Measurements from ENCODE around the gene BANK1. TPM values are rescaled to one million over a fixed set of nuclear protein-coding genes. Genes with fewer than 3 reads are reported as not detected.

BANK1 gene
- total RNA-seq, 3 donors from 2014 or later (not counting 1 experiment from before 2014, with no cell fraction given): 2.1 to 3.0 (median 2.4) TPM

GRCh38 chr4:101993002-101993841 is 202.7 kb downstream of the BANK1 start:
- Histone ChIP-seq H3K4me1 (ENCODE audit: control insufficient read depth, insufficient read depth, low read length) (no peaks in the 10 kb centered on the region), H3K9me3 (ENCODE audit: control insufficient read depth, insufficient read depth, low read length) (no peaks in the 10 kb centered on the region), H3K36me3 (ENCODE audit: control insufficient read depth, insufficient read depth, low read length) (no peaks in the 10 kb centered on the region), H3K4me3 (ENCODE audit: low read length) (no peak overlapping the region), H3K27me3 (ENCODE audit: control insufficient read depth, insufficient read depth, low read length) (no peaks in the 10 kb centered on the region), H3K27ac (ENCODE audit: low read length) (no peak overlapping the region)
- peaks cover 0 to 2% of the 10 kb centered on the region in 2 donors for H3K9me3 Mint-ChIP-seq
- TF ChIP-seq CTCF (IDR thresholded peaks at IDR 0.05): no peak
- no peak for ATAC-seq
- DNase-seq: no peak
- no peaks in the 10 kb centered on the region for H3K4me1 Mint-ChIP-seq
- intact Hi-C loops (cut with micrococcal nuclease): no loop called here
- WGBS (ENCODE audit: insufficient coverage): 66% methylated on average over 4 of the region's 5 CpGs
- no peaks in the 10 kb centered on the region for H3K27me3 Mint-ChIP-seq (ENCODE audit: low read depth in 2 of 2)
- H3K4me3 Mint-ChIP-seq: no peak overlapping the region
- H3K27ac Mint-ChIP-seq: no peak overlapping the region
- H3K36me3 Mint-ChIP-seq: no peaks in the 10 kb centered on the region

- H3K36me3 Mint-ChIP-seq: no peaks in the 10 kb centered on the region
- peaks cover 0 to 2% of the 10 kb centered on the region in 2 donors for H3K9me3 Mint-ChIP-seq
- H3K27ac Mint-ChIP-seq: no peak overlapping the region
- WGBS (ENCODE audit: insufficient coverage): 100% methylated on average over 2 of the region's 4 CpGs
- H3K27me3 ChIP-seq (ENCODE audit: control insufficient read depth, insufficient read depth, low read length): no peaks in the 10 kb centered on the region
- TF ChIP-seq CTCF (IDR thresholded peaks at IDR 0.05): no peak
- ATAC-seq: no peak
- H3K36me3 ChIP-seq (ENCODE audit: control insufficient read depth, insufficient read depth, low read length): no peaks in the 10 kb centered on the region
- H3K27me3 Mint-ChIP-seq (ENCODE audit: low read depth in 2 of 2): no peaks in the 10 kb centered on the region
- H3K4me1 ChIP-seq (ENCODE audit: control insufficient read depth, insufficient read depth, low read length): no peaks in the 10 kb centered on the region
- DNase-seq: no peak
- no peaks in the 10 kb centered on the region for H3K9me3 ChIP-seq (ENCODE audit: control insufficient read depth, insufficient read depth, low read length)
- H3K4me3 Mint-ChIP-seq: no peak overlapping the region
- intact Hi-C loops (cut with micrococcal nuclease): no loop called here
- H3K4me3 ChIP-seq (ENCODE audit: low read length): no peak overlapping the region
- no peaks in the 10 kb centered on the region for H3K4me1 Mint-ChIP-seq
- H3K27ac ChIP-seq (ENCODE audit: low read length): no peak overlapping the region
Measured at GRCh38 chr4:101993842-101994775, 203.6 kb downstream of the BANK1 start.

- DNase-seq (no peak), ATAC-seq (no peak)
- Mint-ChIP-seq H3K27me3 (ENCODE audit: low read depth in 2 of 2) (no peaks in the 10 kb centered on the region), H3K27ac (no peak overlapping the region), H3K9me3 (no peaks in the 10 kb centered on the region), H3K4me1 (no peaks in the 10 kb centered on the region), H3K36me3 (no peaks in the 10 kb centered on the region), H3K4me3 (no peak overlapping the region)
- Histone ChIP-seq H3K4me3 (ENCODE audit: low read length) (no peak overlapping the region), H3K9me3 (ENCODE audit: control insufficient read depth, insufficient read depth, low read length) (no peaks in the 10 kb centered on the region), H3K36me3 (ENCODE audit: control insufficient read depth, insufficient read depth, low read length) (no peaks in the 10 kb centered on the region), H3K27me3 (ENCODE audit: control insufficient read depth, insufficient read depth, low read length) (no peaks in the 10 kb centered on the region), H3K27ac (ENCODE audit: low read length) (no peak overlapping the region), H3K4me1 (ENCODE audit: control insufficient read depth, insufficient read depth, low read length) (no peaks in the 10 kb centered on the region)
- no CpG with 5 or more reads among the region's 2 CpGs for WGBS (ENCODE audit: insufficient coverage)
- intact Hi-C loops (cut with micrococcal nuclease): no loop called here
- TF ChIP-seq CTCF (IDR thresholded peaks at IDR 0.05): no peak
Measured at GRCh38 chr4:102007959-102008425, 217.5 kb downstream of the BANK1 start.
